Measurements from ENCODE around the gene SSUH2.

The SSUH2 gene

DNA sequence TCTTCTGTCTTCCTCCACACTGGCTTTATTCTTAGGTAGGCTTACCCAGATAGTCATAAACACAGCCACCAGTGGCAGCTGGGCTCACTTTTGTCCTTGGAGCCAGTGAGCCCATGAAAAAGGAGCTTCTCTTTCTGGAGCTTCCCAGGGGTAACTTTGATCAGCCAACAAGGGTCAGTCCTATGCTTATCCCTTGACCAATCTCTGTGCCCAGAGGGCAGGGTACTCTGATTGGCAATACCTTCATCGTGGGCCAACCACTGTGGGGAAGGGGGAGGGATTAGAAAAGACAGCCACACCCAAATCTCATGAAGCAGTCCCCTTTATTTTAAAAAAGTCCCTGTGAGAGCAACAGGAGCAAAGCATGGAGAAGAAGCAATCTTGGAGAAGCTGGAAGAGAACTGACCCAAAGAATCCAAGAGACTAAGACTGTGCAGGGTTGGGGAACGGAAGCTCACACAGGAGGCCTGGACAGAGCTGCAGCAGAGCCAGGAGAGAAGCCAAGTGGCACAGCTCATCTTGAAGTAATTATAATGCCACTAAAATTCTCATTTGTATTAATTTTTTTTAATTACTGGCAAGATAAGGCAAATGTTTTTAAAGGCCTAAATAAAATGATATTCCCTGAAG, 70.4 kb downstream of the SSUH2 start:
- DNase-seq (ENCODE audit: low spot score) = no peak
- in situ Hi-C loops (cut with MboI; ENCODE audit: low sequenced_read_pairs, unreplicated experiment) = no loop called here

DNA sequence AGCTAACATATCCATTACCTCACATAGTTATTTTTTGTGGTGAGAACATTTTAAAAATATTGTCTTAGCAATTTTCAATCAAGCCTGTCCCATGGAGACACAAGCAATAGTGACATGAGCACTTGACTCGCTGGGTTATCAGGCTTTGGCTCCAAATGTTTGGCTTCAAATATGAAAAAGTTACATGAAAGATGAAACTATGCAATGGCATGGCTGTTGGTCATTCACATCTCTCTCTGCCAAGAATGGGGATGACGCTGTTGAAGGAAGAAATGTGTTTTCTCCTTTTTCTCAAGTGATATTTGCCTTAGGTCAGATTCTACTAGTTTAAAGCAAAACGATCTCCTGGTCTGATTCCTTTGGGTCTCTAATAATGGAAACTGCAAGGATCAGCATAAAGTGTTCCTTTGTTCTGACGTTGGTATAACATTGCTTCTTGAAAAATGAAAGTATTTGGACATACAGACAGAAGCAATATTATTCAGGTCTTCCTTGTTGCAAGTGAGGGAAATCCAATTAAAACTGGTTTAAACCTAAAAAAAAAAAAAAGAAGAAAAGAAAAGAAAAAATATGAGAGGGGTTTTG, 71.2 kb downstream of the SSUH2 start:
- TF ChIP-seq, protein P1, sequence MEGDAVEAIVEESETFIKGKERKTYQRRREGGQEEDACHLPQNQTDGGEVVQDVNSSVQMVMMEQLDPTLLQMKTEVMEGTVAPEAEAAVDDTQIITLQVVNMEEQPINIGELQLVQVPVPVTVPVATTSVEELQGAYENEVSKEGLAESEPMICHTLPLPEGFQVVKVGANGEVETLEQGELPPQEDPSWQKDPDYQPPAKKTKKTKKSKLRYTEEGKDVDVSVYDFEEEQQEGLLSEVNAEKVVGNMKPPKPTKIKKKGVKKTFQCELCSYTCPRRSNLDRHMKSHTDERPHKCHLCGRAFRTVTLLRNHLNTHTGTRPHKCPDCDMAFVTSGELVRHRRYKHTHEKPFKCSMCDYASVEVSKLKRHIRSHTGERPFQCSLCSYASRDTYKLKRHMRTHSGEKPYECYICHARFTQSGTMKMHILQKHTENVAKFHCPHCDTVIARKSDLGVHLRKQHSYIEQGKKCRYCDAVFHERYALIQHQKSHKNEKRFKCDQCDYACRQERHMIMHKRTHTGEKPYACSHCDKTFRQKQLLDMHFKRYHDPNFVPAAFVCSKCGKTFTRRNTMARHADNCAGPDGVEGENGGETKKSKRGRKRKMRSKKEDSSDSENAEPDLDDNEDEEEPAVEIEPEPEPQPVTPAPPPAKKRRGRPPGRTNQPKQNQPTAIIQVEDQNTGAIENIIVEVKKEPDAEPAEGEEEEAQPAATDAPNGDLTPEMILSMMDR (IDR thresholded peaks at IDR 0.05; ENCODE audit: borderline replicate concordance, control extremely low read depth, extremely low read depth, insufficient read depth, missing control alignments) = no peak
- DNase-seq (ENCODE audit: low spot score) = no peak
- in situ Hi-C loops (cut with MboI; ENCODE audit: low sequenced_read_pairs, unreplicated experiment) = no loop called here

More for the DNA sequence above, 70.4 kb downstream of the SSUH2 start:
- TF ChIP-seq, protein P1 (IDR thresholded peaks at IDR 0.05; ENCODE audit: borderline replicate concordance, control extremely low read depth, extremely low read depth, insufficient read depth, missing control alignments) = no peak

DNA sequence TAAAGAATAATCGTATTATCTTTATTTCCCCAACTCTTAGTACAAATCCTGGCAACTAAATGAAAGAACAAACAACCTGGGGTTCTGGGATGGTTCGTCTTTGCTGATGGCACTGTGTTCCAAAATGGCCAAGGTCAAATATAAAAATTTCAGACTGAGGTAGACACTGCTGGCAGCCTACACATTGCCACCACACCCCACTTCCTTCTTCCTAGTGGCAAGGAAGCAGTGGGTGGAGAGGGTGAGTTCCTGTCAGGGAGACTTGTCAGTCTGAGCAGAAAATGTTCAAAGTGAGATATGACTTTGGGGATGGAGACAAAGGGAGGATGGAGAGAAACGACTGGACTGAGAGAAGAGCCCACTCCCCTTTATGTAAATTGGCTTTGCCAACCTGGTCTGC, 73.3 kb downstream of the SSUH2 start:
- TF ChIP-seq, protein P1 (IDR thresholded peaks at IDR 0.05; ENCODE audit: borderline replicate concordance, control extremely low read depth, extremely low read depth, insufficient read depth, missing control alignments) = no peak
- no peak for DNase-seq (ENCODE audit: low spot score)
- in situ Hi-C loops (cut with MboI; ENCODE audit: low sequenced_read_pairs, unreplicated experiment) = no loop called here
